SK-N-SH treated with all-trans-retinoic acid at 6 μM for 48 hours (cell line): ENCODE measurements around the gene CDCA3.

Experiments used
- ATAC-seq: fragments of 200-7000 bp; cut with Tn5 transposase; 3 replicates; pipeline ENCODE4 v1.9.1; 2020; ENCODE audit warnings: mild to moderate bottlenecking, moderate library complexity
- ARNTL ChIP-seq: fragments of 450-650 bp; formaldehyde crosslinking; IDR thresholded peaks from 2 replicates; pipeline ENCODE4 v1.5.0; 2020; ENCODE audit warnings: low read depth, mild to moderate bottlenecking, moderate library complexity, borderline replicate concordance
- BACH2 ChIP-seq: fragments of 250-450 bp; sonication (Bioruptor Pico); IDR thresholded peaks from 2 replicates; pipeline ENCODE4 v1.9.0; 2021; ENCODE audit warnings: mild to moderate bottlenecking, borderline replicate concordance
- CSDC2 ChIP-seq: fragments of 250-450 bp; sonication (Bioruptor Pico); IDR thresholded peaks from 2 replicates; pipeline ENCODE4 v1.5.0; 2020; ENCODE audit warnings: mild to moderate bottlenecking, moderate library complexity
- ESRRG ChIP-seq: fragments of 250-450 bp; sonication (Bioruptor Pico); IDR thresholded peaks from 2 replicates; pipeline ENCODE4 v1.6.1; 2021; ENCODE audit warnings: mild to moderate bottlenecking
- GLIS3 ChIP-seq: fragments of 250-450 bp; sonication (Bioruptor Pico); IDR thresholded peaks from 2 replicates; pipeline ENCODE4 v1.5.0; 2020; ENCODE audit warnings: mild to moderate bottlenecking, moderate library complexity
- ISL1 ChIP-seq: fragments of 250-450 bp; sonication (Bioruptor Pico); IDR thresholded peaks from 2 replicates; pipeline ENCODE4 v2.1.2; 2022; ENCODE audit warnings: mild to moderate bottlenecking, moderate library complexity
- OSR1 ChIP-seq: fragments of 250-450 bp; sonication (Bioruptor Pico); IDR thresholded peaks from 2 replicates; pipeline ENCODE4 v1.8.0; 2022; ENCODE audit warnings: moderate library complexity, mild to moderate bottlenecking, inconsistent platforms
- PPARA ChIP-seq: fragments of 250-450 bp; sonication (Bioruptor Pico); IDR thresholded peaks from 2 replicates; pipeline ENCODE4 v1.5.0; 2020; ENCODE audit warnings: mild to moderate bottlenecking, borderline replicate concordance
- RARB ChIP-seq: fragments of 250-450 bp; sonication (Bioruptor Pico); IDR thresholded peaks from 2 replicates; pipeline ENCODE4 v1.8.0; 2021; ENCODE audit warnings: mild to moderate bottlenecking, moderate library complexity
- SNAI2 ChIP-seq: fragments of 250-450 bp; sonication (Bioruptor Pico); IDR thresholded peaks from 2 replicates; pipeline ENCODE4 v1.5.0; 2020; ENCODE audit warnings: mild to moderate bottlenecking, moderate library complexity
- TCF4 ChIP-seq: fragments of 250-450 bp; sonication (Bioruptor Pico); IDR thresholded peaks from 2 replicates; pipeline ENCODE4 v1.8.0; 2021; ENCODE audit warnings: mild to moderate bottlenecking, moderate library complexity, borderline replicate concordance
- TOX ChIP-seq: fragments of 250-450 bp; sonication (Bioruptor Pico); IDR thresholded peaks from 2 replicates; pipeline ENCODE4 v1.8.0; 2021; ENCODE audit warnings: mild to moderate bottlenecking, moderate library complexity, borderline replicate concordance
- ZFP3 ChIP-seq: fragments of 250-450 bp; sonication (Bioruptor Pico); IDR thresholded peaks from 2 replicates; pipeline ENCODE4 v1.5.0; 2020; ENCODE audit warnings: mild to moderate bottlenecking, moderate library complexity
- ZFP30 ChIP-seq: fragments of 450-650 bp; formaldehyde crosslinking; IDR thresholded peaks from 2 replicates; pipeline ENCODE4 v1.5.0; 2022; ENCODE audit warnings: mild to moderate bottlenecking, moderate library complexity
- ZNF565 ChIP-seq: fragments of 450-650 bp; formaldehyde crosslinking; conservative IDR thresholded peaks from 2 replicates; pipeline ENCODE4 v1.5.0; 2020; ENCODE audit warnings: low read depth, mild to moderate bottlenecking, moderate library complexity
- ZNF70 ChIP-seq: fragments of 450-650 bp; formaldehyde crosslinking; IDR thresholded peaks from 2 replicates; pipeline ENCODE4 v1.5.0; 2020; ENCODE audit warnings: mild to moderate bottlenecking, moderate library complexity
- ZNF8 ChIP-seq: fragments of 450-650 bp; formaldehyde crosslinking; IDR thresholded peaks from 2 replicates; pipeline ENCODE4 v1.5.0; 2020; ENCODE audit warnings: mild to moderate bottlenecking, moderate library complexity
- TF ChIP-seq, protein P1 (sequence below): fragments of 250-450 bp; sonication (Bioruptor Pico); IDR thresholded peaks from 2 replicates; pipeline ENCODE4 v1.5.0; 2020; ENCODE audit warnings: mild to moderate bottlenecking, moderate library complexity
- TF ChIP-seq, protein P2 (sequence below): fragments of 250-450 bp; sonication (Bioruptor Pico); IDR thresholded peaks from 2 replicates; pipeline ENCODE4 v1.5.1; 2020; ENCODE audit warnings: low read depth, mild to moderate bottlenecking, moderate library complexity
- TF ChIP-seq, protein P3 (sequence below): fragments of 250-450 bp; sonication (Bioruptor Pico); IDR thresholded peaks from 2 replicates; pipeline ENCODE4 v1.8.0; 2020; ENCODE audit warnings: mild to moderate bottlenecking, moderate library complexity, borderline replicate concordance
- TF ChIP-seq, protein P4 (sequence below): fragments of 250-450 bp; sonication (Bioruptor Pico); IDR thresholded peaks from 2 replicates; pipeline ENCODE4 v1.5.1; 2021; ENCODE audit warnings: mild to moderate bottlenecking, moderate library complexity
- TF ChIP-seq, protein P5 (sequence below): fragments of 250-450 bp; sonication (Bioruptor Pico); IDR thresholded peaks from 2 replicates; pipeline ENCODE4 v1.8.0; 2021; ENCODE audit warnings: low read depth, mild to moderate bottlenecking, moderate library complexity, borderline replicate concordance

CDCA3 gene

DNA sequence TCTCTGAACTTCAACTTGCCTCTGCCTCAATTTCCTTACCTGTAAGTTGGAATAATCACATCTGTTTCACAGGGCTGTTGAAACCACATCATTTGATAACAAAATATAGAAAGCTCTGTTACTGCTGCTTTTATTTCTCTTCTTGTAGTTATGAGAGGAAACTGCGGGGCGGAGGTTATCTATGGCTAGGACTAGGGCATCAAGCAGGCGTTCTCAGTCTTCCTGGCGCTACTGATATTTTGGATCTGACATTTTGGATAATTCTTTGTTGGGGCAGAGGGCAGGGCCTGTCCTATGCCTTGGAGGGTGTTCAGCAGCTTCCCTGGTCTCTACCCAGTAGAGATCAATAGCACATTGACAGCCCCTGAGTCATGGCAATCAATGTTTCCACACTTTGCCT lies 19.0 kb downstream of the CDCA3 start:
- ATAC-seq, result no peak
- TF ChIP-seq ZFP30 (CRISPR knock-in tag) (no peak), ESRRG (CRISPR knock-in tag) (no peak), TCF4 (CRISPR knock-in tag) (no peak), GLIS3 (no peak), CSDC2 (no peak), ZNF8 (CRISPR knock-in tag) (no peak), SNAI2 (CRISPR knock-in tag) (no peak), TOX (CRISPR knock-in tag) (no peak), PPARA (CRISPR knock-in tag) (no peak), OSR1 (CRISPR knock-in tag) (no peak), BACH2 (CRISPR knock-in tag) (no peak), RARB (CRISPR knock-in tag) (no peak), ARNTL (no peak), ISL1 (CRISPR knock-in tag) (no peak)
- TF ChIP-seq, protein P1, sequence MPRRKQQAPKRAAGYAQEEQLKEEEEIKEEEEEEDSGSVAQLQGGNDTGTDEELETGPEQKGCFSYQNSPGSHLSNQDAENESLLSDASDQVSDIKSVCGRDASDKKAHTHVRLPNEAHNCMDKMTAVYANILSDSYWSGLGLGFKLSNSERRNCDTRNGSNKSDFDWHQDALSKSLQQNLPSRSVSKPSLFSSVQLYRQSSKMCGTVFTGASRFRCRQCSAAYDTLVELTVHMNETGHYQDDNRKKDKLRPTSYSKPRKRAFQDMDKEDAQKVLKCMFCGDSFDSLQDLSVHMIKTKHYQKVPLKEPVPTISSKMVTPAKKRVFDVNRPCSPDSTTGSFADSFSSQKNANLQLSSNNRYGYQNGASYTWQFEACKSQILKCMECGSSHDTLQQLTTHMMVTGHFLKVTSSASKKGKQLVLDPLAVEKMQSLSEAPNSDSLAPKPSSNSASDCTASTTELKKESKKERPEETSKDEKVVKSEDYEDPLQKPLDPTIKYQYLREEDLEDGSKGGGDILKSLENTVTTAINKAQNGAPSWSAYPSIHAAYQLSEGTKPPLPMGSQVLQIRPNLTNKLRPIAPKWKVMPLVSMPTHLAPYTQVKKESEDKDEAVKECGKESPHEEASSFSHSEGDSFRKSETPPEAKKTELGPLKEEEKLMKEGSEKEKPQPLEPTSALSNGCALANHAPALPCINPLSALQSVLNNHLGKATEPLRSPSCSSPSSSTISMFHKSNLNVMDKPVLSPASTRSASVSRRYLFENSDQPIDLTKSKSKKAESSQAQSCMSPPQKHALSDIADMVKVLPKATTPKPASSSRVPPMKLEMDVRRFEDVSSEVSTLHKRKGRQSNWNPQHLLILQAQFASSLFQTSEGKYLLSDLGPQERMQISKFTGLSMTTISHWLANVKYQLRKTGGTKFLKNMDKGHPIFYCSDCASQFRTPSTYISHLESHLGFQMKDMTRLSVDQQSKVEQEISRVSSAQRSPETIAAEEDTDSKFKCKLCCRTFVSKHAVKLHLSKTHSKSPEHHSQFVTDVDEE, result no peak
- TF ChIP-seq, protein P2, sequence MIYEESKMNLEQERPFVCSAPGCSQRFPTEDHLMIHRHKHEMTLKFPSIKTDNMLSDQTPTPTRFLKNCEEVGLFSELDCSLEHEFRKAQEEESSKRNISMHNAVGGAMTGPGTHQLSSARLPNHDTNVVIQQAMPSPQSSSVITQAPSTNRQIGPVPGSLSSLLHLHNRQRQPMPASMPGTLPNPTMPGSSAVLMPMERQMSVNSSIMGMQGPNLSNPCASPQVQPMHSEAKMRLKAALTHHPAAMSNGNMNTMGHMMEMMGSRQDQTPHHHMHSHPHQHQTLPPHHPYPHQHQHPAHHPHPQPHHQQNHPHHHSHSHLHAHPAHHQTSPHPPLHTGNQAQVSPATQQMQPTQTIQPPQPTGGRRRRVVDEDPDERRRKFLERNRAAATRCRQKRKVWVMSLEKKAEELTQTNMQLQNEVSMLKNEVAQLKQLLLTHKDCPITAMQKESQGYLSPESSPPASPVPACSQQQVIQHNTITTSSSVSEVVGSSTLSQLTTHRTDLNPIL, result no peak
- TF ChIP-seq, protein P3, sequence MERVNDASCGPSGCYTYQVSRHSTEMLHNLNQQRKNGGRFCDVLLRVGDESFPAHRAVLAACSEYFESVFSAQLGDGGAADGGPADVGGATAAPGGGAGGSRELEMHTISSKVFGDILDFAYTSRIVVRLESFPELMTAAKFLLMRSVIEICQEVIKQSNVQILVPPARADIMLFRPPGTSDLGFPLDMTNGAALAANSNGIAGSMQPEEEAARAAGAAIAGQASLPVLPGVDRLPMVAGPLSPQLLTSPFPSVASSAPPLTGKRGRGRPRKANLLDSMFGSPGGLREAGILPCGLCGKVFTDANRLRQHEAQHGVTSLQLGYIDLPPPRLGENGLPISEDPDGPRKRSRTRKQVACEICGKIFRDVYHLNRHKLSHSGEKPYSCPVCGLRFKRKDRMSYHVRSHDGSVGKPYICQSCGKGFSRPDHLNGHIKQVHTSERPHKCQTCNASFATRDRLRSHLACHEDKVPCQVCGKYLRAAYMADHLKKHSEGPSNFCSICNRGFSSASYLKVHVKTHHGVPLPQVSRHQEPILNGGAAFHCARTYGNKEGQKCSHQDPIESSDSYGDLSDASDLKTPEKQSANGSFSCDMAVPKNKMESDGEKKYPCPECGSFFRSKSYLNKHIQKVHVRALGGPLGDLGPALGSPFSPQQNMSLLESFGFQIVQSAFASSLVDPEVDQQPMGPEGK (CRISPR knock-in tag), result no peak
- TF ChIP-seq, protein P4, sequence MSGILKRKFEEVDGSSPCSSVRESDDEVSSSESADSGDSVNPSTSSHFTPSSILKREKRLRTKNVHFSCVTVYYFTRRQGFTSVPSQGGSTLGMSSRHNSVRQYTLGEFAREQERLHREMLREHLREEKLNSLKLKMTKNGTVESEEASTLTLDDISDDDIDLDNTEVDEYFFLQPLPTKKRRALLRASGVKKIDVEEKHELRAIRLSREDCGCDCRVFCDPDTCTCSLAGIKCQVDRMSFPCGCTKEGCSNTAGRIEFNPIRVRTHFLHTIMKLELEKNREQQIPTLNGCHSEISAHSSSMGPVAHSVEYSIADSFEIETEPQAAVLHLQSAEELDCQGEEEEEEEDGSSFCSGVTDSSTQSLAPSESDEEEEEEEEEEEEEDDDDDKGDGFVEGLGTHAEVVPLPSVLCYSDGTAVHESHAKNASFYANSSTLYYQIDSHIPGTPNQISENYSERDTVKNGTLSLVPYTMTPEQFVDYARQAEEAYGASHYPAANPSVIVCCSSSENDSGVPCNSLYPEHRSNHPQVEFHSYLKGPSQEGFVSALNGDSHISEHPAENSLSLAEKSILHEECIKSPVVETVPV (CRISPR knock-in tag), result no peak

DNA sequence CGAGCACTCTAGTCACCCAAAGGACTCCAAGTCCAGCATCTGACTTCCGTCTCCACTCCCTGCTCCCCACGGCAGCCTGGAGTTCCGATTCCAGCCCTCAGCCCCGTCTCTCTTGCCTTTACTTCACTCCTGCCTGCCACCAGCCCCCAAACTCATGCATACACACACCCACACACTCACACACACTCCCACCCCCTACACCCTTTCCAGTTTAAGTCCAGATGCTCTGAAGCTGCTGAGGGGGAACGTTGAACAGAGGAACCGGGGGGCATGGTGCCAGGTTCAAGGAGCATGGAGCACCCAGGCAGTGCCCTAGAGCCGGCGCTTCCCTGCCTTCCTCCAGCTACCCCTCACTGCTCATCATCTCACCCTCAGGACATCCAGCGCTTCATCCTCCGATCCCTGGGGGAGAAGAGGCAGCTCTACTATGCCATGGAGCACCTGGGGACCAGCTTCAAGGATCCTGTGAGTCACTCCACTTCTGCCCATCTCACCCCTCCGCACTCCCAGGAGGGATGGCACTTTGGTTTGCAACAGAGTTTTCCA lies 19.6 kb downstream of the CDCA3 start:
- no peak for ATAC-seq
- TF ChIP-seq, protein P3 (CRISPR knock-in tag), result no peak
- TF ChIP-seq, protein P1, result no peak
- TF ChIP-seq ZNF70 (CRISPR knock-in tag), result no peak
- TF ChIP-seq, protein P2, result no peak
- no peak for TF ChIP-seq ARNTL
- TF ChIP-seq CSDC2, result no peak
- no peak for TF ChIP-seq ESRRG (CRISPR knock-in tag)
- TF ChIP-seq GLIS3, result no peak
- no peak for TF ChIP-seq ZFP3 (CRISPR knock-in tag)
- TF ChIP-seq, protein P4 (CRISPR knock-in tag), result no peak
- TF ChIP-seq ZNF8 (CRISPR knock-in tag), result no peak
- TF ChIP-seq ZNF565 (CRISPR knock-in tag), result no peak
- no peak for TF ChIP-seq RARB (CRISPR knock-in tag)
- TF ChIP-seq, protein P5, sequence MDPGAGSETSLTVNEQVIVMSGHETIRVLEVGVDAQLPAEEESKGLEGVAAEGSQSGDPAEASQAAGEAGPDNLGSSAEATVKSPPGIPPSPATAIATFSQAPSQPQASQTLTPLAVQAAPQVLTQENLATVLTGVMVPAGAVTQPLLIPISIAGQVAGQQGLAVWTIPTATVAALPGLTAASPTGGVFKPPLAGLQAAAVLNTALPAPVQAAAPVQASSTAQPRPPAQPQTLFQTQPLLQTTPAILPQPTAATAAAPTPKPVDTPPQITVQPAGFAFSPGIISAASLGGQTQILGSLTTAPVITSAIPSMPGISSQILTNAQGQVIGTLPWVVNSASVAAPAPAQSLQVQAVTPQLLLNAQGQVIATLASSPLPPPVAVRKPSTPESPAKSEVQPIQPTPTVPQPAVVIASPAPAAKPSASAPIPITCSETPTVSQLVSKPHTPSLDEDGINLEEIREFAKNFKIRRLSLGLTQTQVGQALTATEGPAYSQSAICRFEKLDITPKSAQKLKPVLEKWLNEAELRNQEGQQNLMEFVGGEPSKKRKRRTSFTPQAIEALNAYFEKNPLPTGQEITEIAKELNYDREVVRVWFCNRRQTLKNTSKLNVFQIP (CRISPR knock-in tag), result no peak
